NCI-H2081 (cell line): Measurements from ENCODE around the gene AGER.
"Not testable (repeated sequence)": the region's sequence is repeated elsewhere in the genome, so short reads cannot be mapped to it uniquely, and the experiment has no call there.

ENCODE experiments used
- DNase-seq, 2 experiments: peaks; one replicate each; lab custom pipeline; 2025; lab: John Stamatoyannopoulos, UW

Gene AGER

DNA sequence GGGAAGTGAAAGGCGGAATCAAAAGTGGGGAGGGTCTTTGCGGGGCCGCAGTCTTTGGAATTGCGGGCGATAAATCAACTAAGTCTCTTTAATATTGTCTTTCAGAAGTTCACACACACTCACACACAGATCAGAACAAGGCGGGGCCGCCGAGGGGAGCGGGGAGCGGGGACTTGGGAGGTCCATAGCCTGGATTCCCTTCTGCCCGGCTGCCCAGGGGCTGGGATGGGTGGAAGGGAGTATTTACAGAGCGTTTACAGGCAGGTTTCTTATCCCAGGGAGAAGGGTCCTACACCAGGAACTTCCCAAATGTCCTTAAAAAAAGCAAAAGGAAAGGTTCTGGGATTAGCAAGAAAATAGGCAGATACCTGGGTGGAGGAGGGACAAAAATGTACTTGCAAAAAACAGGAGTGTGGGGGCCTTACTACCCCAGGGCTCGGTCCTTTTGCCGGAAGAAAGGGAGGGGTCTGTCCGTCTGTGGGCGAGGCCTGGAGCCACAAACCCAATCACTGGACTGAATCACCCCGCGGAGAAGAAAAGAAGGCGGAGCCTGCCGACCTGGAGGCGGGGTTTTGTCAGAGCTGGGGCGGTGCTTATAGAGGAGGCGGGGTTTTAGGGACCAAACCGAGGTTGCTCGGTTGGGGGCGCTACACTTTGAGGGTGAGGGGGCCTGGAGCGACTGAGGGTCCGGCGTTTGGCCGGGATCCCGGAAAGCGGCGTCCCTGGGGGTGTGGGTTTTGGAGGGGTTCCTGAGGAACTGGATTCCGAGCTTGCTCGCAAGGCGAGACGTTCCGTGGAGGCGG lies 35.6 kb downstream of the AGER start:
- peak; percentile 14 to 21 for DNase-seq

DNA sequence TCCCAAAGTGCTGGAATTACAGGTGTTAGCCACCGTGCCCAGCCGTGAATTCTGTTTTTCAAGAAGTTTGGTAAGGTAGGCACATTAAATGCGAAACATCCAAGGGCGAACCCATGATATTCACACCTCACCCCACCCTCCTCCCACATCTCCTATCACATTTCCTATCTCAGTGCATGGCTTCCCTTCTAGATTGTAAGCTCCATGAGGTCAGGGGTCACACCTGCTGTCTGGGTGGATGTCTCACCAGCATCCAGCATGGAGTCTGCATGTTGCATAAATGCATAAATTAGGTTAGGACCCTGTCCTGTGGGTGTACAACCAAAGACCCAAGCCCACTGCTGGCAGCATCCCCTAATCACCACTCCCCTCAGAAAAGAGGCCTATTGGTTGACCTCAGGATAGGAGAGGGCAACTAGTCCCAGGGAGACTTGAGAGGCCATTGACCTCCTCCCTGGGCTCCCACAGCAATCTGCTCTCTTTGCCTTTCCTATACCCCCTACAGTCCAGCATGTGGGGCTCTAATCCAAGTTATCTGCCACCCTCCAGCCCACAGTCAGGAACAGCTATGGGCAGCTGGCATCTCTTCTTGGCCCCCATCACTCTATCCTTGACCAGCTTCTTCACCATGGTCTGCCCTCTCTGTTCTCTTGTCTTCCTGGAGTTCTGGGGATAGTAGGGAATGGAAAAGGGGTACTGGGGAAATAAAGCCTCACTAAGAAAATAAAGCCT lies 36.5 kb downstream of the AGER start:
- DNase-seq, result no peak

DNA sequence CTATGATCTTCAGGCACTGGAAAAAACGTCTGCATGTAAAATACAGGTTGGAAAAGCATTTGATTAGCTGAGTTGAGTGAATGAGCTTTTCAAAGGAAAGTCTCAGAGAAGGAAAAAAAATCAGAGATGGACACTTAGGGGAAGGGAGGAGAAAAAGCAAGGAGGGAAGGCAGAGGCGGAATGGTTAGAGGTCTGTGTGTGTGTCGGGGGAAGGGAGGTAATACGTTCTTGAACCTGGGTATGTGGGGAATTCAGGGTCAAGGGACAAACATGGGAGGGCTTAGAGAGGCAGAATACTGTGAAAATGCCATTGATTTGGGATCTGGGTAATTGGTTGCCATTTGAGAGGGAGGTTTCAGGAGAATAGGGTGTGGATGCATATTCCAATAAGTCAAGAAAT lies 37.4 kb downstream of the AGER start:
- DNase-seq, result no peak

DNA sequence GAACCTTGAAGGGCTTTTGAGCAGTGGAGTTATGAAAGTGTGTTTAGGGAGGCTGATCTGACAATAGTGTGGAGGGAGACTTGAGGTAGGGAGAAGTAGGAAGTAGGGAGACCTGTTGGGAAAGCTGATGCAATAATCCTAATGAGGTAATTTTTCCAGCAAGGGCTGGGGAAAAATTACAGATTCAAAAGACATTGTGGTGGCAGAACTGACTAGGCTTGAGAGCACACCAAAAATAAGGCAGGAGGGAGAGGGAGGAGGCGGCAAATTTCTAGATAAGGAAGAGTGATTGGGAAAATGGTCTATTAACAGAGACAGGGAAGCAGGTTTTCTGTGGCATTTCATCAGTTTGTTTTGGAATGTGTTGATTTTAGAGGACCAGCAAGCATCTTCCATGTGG lies 37.8 kb downstream of the AGER start:
- no peak for DNase-seq

DNA sequence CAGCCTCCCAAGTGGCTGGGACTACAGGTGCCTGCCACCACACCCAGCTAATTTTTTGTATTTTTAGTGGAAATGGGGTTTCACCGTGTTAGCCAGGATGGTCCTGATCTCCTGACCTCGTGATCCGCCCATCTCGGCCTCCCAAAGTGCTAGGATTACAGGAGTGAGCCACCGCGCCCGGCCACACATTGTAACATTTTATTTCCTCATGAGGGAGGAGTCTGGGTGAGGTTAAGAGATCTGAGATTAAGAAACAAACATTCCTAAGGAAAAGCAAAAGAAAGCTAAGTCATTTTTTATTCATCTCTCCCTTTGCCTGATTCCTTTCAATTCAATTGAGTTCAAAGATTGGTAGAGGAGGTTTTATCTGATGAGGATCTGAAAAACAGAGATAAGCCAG lies 39.8 kb downstream of the AGER start:
- DNase-seq, result not testable (repeated sequence)

DNA sequence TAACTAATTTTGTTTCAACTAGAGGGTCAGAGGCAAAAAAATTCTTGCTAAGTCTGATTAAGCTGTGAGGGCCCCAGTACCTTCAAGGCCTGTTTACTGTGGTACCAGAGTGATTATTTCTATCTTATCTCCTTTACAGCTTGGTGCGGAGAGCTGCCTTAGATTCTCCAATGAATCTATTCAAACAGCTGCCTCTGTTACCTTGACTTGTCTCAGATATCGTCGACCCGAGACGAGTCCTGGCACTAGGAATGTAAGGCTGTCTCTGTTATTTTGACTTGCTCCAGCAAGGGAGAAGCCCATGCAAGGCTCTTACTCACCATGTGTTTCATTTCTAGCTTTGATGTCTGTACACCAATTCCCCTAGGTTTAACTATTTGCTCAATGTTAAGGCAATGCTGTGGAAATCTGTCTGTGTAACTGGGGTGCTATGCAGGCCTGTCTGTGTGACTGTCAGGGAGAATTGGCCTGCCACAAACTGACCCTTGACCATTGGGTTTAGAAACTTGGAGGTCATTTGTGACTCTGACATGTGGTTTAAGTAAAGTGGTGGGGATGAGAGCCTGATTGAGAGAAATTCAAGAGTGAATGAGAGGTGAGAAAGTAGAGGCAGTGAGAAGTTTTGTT lies 43.5 kb downstream of the AGER start:
- DNase-seq, result no peak

DNA sequence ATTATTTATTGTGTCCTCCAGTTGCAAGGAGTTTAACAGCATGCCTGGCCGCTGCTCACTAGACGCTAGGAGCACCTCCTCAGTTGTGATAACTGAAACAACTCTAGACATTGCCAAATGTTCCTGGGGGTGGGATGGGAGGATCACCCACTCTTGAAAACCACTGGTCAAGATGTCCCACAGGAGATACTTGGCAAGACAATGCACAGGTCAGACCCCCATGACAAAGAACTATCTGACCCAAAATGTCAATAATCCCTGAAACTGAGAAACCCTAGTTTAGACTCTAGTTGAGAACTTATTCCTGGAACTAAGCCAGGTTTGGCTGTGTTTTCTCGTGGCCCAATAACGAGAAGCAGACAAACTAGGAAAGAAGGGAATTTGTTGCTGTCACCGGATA lies 44.5 kb downstream of the AGER start:
- no peak for DNase-seq

DNA sequence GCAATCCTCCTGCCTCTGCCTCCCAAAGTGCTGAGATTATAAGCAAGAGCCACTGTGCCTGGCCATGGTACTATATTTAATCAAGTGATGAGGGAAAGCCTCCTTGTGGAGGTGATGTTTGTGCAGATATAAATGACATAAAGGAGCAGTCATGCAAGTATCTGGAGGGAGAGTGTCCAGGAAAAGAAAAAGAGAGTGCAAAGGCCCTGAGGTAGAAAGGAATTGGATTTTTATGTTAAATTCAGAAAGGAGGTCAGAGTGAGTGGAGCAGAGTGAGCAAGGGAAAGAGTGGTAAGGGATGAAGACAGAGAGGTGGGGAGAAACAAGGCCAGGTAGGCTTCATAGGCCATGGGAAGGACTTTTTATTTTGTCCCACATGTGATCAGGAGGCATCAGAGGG lies 46.6 kb downstream of the AGER start:
- no peak for DNase-seq

DNA sequence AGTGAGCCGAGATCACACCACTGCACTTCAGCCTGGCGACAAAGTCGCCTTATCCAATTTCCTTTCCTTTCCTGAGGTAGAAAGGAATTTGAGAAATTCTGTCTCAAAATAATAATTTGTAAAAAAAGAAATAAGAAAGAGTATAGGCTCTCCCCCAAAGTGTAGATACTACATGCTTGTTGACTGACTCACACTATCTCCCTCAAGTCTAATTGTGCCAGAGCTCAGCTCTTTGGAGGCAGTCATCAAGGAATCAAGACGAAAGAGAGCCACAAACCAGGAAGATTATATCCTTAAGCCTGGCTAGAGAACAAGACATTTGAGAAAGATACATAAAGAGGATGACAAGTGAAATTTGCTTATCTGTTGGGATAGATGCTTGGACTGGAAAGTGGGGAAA lies 50.3 kb downstream of the AGER start:
- DNase-seq, result no peak

DNA sequence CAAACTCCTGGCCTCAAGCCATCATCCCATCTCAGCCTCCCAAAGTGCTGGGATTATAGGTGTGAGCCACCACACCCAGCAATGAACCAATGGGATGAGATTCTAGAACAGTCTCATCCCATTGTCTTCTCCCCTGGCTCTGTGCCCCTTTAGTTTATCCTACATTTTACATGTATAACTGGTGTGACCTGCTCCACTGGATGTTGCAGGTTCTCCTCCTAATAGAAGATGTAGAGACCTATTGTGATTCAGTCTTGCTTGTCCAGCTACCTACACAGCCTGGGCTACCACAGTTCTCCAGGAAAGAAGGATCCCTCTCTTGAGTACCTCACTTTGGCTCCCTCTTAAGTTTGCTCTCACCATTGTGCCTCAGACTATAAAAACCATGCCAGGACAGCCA lies 51.9 kb downstream of the AGER start:
- no peak for DNase-seq

DNA sequence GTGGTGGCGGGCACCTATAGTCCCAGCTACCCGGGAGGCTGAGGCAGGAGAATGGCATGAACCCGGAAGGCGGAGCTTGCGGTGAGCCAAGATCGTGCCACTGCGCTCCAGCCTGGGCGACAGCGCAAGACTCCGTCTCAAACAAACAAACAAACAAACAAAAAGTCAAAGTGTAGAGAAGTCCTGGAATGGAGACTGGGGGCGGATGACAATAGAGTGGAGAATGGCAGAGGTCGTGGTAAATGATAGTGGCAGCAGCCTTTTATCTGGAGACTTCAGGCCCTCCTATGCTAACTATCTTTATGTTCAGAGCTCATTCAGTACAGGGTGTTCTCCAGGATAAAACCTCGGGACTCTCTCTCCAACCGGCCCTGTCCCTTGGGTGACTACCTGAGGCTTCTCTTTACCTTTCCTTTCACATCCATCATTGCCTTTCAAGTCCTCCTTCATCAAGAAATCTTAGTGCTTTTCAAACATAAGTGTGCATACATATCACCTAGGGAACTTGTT lies 52.6 kb downstream of the AGER start:
- no peak for DNase-seq
